AG04449 (cell line): ENCODE measurements around the gene P2RX2.

ENCODE experiments used
- CTCF ChIA-PET: fragments of 350-600 bp; formaldehyde crosslinking; extraction: SDS; loops from one replicate; lab custom pipeline; 2021; ENCODE audit warnings: antibody characterized with exemption; lab: Yijun Ruan, JAX
- POLR2A ChIA-PET: fragments of 400-600, 350-600 bp; formaldehyde crosslinking; extraction: SDS; loops from one replicate; lab custom pipeline; 2020; ENCODE audit warnings: antibody characterized with exemption, inconsistent platforms; lab: Yijun Ruan, JAX
- DNase-seq: peaks from one replicate; pipeline ENCODE4 v3.0.0-alpha.2; 2010; ENCODE audit warnings: low read depth, low spot score
- H3K4me3 ChIP-seq: 2 replicates; pipeline ENCODE4 v1.5.1; 2011; ENCODE audit warnings: low read depth, mild to moderate bottlenecking, control low read depth, low read length
- CTCF ChIP-seq: IDR thresholded peaks from one replicate; pipeline ENCODE4 v1.5.1; 2011; ENCODE audit warnings: mild to moderate bottlenecking, moderate library complexity, low read length, control low read depth, inconsistent platforms; ENCODE audit not compliant: insufficient read depth; ENCODE audit errors: missing control alignments

Gene P2RX2

GRCh38 chr12:132618683-132619043 is at the start of gene P2RX2:
P2RX2 (plus strand) TSS chr12:132618776; CDS start chr12:132618817, 41 bp downstream.
- POLR2A ChIA-PET = no interaction called here
- no peak within 1 kb of the TSS for H3K4me3 ChIP-seq
- DNase-seq = no peak
- no peak for TF ChIP-seq CTCF
- CTCF ChIA-PET = interaction anchor here (1.4 to 15.6 kb wide), 6 partner anchors 14 to 465 kb away, joined by 3 to 214 read pairs (median 14); partner anchors contain the start of gene LRCOL1

- POLR2A ChIA-PET = no interaction called here
These were observed 49.6 kb upstream of the P2RX2 start for GRCh38 chr12:132568826-132569480.

GRCh38 chr12:132569856-132570480 is 48.6 kb upstream of the P2RX2 start:
- POLR2A ChIA-PET = no interaction called here
- no peak for DNase-seq
- no peak overlapping the region for H3K4me3 ChIP-seq
- TF ChIP-seq CTCF = no peak
- CTCF ChIA-PET = interaction anchor here (0.9 kb wide), 1 partner anchor 10 kb away, joined by 3 read pairs; no protein-coding TSS in a partner anchor

More at GRCh38 chr12:132568826-132569480, 49.6 kb upstream of the P2RX2 start:
- no peak for DNase-seq
- no peak for TF ChIP-seq CTCF
- CTCF ChIA-PET = interaction anchor here (0.9 to 1.2 kb wide), 2 partner anchors 9 to 11 kb away, joined by 3 read pairs; no protein-coding TSS in a partner anchor
- no peak overlapping the region for H3K4me3 ChIP-seq

GRCh38 chr12:132570635-132571034 is 47.9 kb upstream of the P2RX2 start:
- no peak for TF ChIP-seq CTCF
- POLR2A ChIA-PET = no interaction called here
- no peak overlapping the region for H3K4me3 ChIP-seq
- DNase-seq = no peak
- CTCF ChIA-PET = no interaction called here

- TF ChIP-seq CTCF = no peak
- DNase-seq = no peak
- ChIA-PET CTCF (no interaction called here), POLR2A (no interaction called here)
- H3K4me3 ChIP-seq = no peak overlapping the region
These were observed 47.5 kb upstream of the P2RX2 start for GRCh38 chr12:132571051-132571450.

GRCh38 chr12:132571598-132571997 is 47.0 kb upstream of the P2RX2 start:
- no peak for TF ChIP-seq CTCF
- no peak for DNase-seq
- ChIA-PET CTCF (no interaction called here), POLR2A (no interaction called here)
- H3K4me3 ChIP-seq = no peak overlapping the region
